Effector CD4-positive, alpha-beta T cell (primary cell): ENCODE measurements around the gene CACNA2D4.

Experiments
- DNase-seq: peaks from one replicate; pipeline ENCODE4 v3.0.0-alpha.2; 2020

The CACNA2D4 gene

DNA sequence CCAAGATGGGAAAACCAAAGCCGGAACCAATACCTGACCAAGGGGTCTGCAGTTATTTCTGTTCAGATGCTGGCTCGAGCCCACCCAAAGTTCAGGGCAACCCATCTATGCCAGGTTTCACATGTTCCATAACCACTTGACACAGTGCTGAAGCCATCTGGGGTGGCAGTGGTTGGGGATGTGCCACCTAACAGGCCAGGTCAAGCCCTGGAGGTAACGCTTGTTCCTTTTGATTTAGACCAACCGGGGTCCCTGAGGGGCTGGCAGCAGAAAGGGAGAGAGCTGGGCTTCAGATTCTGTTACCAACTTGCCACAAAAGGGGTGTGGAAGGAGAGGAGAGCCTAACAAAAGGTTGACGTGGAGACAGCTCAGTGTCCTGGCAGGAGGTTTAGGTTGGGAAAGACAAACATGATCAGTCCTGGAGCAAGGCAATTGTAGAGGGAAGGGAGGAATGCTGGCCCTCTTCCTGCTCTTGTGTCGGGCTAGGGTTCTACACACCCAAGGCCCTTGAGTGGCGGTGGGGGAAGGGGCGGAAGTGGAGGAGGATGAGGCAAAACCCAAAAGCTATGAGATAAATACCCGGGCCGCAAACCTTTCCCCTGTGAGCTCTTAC, 31.9 kb downstream of the CACNA2D4 start:
- DNase-seq: no peak

DNA sequence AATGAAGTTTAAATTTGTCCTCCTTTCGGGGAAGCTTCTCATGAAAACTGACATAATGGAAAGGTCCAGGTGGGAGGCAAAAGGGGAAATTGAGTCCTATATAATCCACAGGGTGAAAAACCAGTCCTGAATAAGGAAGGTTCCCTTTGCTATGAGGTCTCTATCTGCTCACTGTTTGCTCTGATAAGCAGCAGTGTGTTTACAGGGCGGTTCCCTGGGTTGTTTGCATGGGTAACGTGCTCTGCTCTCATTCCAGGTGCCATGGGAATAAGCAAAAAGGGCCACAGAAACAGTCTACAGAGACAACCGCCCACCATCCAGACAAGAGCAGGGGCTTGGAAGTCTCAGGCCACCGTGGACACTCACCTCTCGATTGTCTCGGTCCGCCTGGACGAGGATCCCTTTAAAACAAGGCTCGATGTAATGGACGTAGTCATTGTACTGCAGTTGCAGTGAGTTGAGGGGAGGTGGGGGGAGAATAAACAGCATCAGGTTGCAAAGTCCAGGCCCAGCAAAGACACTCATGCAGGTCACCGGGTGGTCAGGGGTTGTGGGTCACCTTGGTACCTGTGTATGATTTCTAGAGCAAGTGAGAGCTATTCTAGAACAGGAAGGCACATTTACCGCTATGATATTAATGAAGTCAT, 32.7 kb downstream of the CACNA2D4 start:
- DNase-seq: no peak

DNA sequence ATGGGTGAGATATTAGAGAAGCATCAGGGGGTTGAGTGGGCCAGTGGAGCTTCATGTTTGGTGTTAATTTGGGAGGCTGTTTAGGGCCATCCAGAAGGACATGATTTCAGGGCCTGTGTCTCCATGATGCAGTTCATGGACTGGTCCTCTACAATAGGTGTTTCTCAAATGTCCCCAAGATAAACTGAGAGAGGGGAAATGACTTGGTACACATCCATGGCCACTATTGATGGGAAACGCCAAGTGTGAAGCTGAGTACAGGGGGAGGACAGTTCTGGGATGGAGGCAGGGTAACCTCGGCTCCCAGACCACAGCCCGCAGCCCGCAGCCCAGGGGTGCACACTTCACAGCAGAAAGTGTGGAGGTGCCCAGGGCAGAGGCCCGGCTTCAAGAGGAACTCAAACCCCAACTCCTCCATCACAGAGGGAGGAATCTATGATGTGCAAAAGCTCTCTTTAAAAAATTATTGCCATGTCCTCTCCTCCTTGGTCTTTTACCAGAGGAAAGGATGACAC, 33.3 kb downstream of the CACNA2D4 start:
- DNase-seq: no peak

DNA sequence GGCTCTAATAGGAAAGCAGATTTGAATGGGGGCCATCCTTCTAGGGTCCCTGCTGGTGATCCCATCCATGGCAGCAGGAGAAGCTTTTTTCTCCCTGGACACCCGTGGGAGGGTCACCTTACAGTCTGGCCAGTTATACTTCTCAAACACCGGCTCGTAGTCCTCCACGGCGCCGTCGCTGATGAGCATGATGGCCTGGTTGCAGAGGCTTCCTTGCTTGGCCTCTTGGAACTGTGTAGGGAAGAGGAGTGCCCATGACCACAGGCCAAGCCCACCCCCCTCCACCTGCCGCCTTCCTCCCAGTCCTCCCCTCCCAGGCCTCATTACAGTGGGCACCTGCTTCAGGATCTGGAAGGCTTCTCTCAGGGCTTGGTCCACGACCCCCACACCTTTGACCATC, 33.8 kb downstream of the CACNA2D4 start:
- DNase-seq: no peak

DNA sequence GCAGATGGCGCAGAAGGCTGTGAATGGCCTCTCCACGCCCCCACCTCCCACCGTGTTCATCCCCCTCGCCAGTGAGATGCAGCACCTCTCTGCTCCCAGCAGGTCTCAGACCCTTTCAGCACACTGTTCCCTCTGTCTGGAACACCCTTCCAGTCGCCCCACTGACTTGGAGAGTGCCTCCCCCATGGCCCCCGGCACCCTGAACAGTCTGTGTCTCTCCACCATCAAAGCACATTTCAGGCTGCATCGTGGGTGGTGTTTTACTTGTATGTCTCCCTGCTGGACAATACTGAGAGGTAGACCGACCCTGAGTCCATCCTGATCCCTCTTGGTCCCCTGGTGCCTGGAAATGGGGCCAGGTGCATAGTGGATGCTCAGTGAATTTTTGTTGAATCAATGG, 34.9 kb downstream of the CACNA2D4 start:
- no peak for DNase-seq

DNA sequence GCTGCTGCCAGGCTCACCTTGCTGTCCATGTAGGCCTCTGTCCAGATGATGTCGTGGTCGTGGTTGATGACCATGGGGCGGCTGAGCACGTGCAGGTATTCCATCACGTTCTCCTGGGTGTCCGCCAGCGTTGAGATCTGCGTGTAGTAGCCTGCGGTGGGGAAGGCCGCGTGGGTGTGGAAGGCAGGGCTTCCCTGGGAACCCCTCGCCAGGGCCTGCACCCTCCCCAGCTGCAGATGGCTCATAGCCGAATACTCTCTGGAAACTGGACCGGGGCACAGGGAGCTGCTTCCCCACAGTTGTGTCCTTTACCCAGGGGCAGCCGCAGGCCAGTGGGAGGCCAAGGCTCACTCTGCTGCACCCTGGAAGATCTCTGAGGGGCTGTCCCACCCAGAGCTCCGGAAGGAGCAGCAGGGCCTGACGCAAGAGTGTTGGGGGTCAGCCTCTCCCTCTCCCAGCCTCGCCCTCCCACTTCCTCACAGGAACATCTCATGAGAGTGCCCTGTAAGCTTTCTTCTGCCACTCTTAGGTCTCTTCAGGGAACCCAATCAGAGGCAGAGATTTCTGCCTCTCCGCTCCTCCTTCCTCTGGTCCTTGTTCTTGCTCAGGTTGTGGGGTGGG, 35.5 kb downstream of the CACNA2D4 start:
- DNase-seq: no peak

DNA sequence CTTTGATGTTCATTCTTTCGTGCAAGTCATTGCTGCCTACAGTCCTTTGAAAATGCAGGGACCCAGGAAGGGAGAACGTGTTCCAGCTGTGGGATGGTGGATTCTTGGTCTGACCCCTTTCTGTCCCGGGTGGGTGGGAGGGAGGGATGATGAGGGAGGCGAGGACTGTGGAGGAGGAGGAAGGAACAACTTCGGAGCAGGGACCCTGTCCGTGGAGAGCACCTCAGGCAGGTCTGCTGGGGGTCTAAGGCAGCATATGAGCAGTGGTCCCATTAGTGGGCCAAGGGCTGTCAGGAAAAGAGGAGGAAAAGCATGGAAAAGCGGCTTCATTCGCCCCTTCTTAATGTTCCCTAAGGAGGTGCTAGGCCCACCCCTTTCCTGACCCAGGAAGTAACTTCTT, 36.0 kb downstream of the CACNA2D4 start:
- no peak for DNase-seq

DNA sequence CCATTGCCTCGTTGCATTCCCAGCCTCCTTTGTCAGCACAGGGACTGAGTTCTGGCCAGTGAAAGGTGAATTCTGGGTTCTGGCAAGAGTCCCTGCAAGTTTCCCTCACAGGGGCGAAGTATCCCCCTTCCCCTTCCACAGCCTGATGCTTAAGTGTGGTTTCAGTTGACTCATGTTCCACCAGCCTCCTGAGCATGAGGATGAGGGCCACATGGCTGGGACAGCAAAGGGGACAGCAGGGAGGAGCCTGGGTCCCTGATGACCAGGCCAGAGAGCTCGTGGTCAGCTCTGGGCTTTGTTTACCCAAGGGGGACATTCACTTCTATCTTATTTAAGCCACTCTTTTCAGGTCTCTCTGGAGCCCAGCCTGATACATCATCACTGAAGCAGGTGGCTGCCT, 36.5 kb downstream of the CACNA2D4 start:
- DNase-seq: no peak

DNA sequence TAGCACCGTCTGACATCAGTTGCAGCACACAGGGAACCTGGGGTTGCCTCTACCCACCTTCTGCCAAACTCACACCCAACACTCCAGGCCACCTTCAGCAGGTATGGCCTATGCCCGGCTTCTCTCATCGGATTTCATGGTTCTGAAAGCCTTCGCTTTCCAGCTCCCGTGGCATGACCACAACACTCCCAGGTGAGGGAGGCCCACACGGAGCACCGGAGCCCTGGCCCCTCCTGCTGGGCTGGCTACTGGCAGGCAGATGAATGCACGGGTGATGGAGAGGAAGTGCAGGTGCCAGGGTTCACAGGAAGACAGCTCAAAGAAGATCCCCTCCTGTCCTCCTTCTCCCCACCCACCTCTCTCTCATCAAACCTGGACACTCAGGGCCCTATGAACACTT, 37.2 kb downstream of the CACNA2D4 start:
- DNase-seq: no peak

DNA sequence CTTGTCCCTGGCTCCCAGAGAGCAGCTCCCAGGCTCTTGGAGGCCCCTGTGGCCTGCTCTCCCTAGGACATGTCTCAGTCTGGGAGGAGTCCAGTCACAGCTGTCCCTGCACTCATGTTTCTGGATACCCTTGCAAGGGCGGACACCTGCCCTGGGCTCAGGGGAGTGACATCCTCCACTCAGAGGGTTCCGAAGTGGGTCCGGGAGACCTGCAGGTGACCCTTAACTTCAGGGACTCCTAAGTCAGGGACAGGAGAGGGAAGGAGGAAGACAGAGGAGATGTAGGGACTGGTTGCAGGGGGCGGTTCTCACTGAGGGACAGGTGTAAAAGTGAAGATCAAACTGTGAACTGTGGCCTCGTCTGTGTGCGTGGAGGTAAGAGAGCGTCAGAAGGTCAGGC, 37.6 kb downstream of the CACNA2D4 start:
- DNase-seq: no peak

DNA sequence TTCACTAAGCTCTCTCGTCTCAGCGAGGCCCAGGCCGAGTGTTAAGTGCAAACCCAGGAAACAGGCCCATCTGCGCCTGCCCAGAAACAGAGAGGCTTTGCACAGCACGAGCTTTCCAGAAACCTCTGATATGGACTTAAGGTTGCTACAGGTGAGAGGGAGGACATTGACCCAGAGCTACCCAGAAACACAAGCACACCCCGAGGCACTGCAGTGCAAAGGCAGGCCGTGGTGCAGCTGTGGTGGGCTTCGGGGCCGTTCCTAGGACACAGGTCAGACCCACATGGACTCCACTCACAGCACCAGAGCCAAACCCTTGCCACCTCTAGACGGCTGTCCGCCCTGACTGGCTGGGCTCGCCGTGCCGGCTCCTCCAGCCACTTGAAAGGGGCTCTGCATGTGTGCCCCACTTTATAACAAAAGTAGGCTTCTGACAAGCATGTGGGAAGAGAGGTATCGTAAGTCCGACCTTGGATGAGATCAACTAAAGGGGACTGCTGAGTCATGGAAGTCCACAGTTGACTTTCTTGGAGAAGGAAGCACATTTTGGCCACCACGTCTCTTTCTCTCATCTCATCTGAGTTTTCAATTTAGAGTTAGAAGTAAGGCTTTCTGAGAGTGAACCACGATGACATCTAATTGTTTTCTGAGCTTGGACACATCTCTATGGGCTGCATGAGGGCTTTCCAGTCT, 38.2 kb downstream of the CACNA2D4 start:
- DNase-seq: no peak

DNA sequence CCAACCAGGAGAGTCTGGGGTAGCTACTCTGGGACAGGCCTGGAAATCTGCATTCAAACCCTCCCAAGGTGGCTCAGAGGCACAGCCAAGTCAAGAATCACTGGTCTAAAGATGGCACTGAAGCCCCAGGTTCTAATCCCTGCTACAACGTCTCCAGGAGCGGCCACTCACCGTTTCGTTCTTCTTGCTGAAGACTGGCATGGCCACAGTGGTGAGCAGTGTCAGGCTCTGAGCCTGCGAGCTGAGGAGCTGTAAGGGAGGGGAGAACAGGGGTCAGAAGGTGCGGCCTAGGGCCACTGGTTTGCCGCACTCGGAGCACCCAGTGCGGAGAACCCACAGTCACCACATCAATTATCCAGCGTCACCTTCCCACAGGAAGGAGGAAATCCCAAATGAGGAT, 38.8 kb downstream of the CACNA2D4 start:
- DNase-seq: no peak

DNA sequence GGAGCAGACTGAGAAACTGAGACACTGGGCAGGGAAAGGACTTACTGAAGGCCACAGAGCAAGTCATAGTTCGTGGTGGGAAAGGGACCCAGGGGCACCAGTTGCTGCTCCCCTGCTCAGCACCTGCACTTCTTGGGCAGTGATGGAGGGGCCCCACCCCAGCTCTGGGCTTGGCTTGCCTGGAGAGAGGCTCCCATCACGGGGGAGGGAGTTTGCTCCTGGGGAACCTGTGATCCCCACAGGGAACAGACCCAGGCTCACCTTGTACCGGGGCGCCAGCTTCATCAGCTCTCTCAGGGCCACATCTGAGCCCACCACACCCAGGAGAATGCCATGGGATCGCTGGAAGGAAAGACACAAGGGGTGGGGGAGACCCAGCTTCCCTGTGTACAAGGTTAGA, 39.8 kb downstream of the CACNA2D4 start:
- DNase-seq: no peak

DNA sequence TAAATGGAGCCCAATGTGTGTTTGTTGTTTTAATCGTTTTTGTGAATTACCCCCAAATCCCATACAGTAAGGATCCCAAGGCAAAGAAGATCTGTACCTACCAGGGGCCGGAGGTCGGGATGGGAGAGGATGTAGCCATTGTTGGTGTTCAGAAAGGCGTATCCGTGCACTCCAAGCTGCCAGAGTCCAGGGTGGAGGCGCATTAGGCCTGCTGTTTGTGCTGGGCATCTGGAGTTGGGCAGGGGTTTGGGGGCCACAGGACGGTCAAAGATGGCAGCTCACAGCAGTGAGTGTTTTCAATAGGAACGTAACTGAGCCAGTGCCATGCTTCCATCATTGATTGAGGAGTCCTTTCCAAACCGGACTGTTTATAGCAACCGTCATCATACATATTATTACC, 40.2 kb downstream of the CACNA2D4 start:
- no peak for DNase-seq

DNA sequence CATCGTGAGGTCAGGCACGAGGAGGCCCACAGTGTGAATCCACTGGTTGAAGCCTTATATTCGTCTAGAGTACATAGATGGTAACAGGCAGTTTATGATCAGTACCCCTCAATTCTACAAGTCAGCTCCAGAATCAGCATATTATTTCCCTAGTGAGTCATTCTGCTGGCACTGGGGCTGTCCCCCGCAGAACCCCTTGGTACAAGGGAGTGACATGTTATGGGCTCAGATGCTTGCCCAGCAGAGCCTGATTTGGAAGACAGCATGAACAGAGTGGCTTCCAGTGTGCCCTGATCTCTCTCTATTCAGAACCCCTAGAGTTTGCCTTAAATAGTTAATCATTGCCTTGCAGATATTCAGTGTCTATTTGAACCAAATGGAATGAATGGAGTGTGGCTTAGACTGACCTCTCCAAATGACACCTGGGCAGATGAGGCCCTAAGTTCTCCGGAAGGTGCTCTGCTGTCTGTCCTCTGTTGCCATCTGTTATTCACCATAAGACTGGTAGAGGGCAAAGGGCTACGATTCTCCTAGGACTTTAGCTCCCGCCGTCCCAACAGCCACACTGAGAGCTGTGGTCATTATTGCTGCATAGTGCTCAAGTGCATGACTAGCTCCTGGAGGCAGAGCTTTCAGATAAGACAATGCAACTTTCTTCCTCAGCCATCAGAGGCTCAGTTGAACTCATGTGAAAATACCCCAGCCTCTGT, 41.1 kb downstream of the CACNA2D4 start:
- no peak for DNase-seq

DNA sequence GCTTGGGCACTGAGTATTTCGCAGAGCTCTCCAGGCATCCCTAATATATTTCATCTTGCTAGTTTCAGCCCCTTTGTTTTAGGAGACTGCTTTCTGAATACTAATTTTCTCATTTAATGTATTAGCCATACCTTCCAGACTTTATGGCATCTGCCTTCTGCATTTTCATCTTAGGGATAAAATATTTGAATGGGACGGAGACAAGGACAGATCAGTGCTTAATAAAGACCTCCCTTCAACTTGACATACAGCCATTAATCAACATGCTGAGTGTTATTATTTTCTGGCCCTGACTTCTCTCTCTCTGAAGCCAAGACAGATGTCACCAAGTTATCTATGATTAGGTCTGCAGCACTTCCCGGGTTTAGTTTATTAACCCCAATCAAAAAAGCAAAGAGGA, 42.4 kb downstream of the CACNA2D4 start:
- DNase-seq: no peak

DNA sequence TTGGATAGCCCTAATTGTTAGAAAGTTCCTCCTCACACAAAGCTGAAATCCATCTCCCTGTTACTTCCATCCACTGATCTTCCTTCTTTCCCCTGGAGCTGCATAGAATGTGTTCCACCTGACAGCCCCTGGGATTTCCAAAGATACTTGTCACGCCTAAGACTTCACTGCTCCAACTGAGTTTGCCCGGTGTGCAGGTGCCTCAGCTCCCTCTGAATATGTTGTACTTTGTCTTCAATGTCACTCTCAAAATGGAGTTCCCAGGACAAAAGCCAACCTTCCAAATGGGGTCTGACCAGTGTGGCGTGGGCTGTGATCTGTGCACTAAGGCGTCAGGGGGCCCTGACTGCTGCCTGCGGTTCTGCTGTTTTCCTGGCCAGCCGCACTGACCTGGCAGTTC, 42.8 kb downstream of the CACNA2D4 start:
- no peak for DNase-seq

DNA sequence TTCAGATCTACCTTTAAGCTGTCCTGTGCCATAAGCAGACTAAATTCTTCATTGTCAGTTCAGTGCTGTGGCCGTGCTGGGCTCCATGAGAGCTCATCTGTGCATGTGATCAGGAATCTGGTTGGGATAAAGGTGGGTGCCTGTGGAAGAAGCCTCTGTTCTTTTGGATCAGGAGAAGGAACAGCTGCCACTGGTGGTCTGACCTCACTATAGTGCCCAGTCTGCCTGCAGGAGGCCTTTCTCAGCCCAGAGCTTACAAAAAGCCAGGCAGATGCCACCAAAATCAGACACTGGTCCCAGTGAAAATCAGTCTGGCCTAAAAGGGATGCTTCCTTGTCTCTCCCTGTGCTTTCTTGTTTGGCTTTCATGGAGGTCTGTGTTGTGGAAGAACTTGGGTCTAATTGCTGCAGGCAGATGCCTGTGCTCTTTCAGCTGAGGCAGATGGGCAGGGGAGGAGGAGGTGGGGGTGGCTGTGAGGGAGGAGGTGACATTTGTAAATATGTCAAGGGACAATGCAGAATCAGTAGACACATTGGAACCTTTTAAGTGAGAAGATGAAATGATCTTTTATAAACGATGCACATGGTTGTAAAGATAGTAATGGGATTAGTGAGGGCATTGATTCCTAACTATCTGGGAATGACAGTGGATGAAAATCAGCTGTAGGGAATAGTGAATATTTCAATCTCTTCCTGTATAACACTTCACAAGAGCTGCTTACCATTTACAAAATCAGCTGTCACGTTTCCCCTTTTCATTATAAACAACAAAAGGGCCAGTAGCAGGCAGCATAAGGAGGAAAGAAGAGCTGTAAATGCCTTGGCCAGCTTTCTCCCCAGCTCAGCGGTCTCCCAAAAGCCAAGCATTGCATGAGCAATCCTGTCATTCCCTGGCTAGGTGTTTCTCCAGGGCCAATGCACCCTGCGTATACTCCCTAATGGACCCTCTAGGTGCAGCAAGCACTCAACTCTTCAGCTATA, 44.6 kb downstream of the CACNA2D4 start:
- DNase-seq: no peak

DNA sequence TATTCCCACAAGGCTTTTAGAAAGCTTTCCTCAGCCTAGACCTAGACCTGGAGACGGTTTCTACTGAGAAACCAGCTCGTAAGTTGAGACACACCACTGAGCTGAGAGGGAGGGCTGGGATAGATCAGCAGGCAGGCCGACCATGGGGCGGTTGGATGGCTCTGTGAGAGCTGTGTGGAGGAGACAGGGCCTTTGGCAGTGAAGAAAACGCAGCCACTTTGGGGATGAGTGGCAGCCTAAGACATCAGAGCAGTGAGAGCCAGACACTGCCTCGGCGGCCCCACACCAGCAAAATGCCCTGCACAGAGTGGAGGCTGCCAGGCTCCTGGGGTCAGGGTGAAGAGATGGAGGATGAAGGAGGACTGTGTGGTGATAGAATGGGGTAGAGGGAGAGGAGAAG, 46.0 kb downstream of the CACNA2D4 start:
- no peak for DNase-seq

DNA sequence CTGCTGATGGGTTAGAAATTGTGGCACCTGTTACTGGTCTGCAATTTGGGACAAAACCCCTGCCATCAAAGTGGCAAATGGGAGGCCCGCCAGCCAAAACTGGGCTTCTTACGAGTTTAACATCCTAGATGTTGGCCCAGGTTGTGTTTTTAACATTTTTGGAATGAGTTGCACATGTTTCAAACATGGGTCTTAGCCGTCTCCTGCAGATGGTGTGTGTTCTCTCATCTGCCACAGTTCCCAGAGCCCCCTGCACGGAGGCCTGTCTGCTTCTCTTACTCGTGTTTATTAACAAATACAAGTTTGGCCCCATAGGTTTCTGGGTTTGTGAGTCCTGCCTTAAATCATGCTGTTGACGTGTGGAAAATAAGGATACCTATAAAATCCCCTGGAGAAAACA, 46.5 kb downstream of the CACNA2D4 start:
- DNase-seq: no peak

DNA sequence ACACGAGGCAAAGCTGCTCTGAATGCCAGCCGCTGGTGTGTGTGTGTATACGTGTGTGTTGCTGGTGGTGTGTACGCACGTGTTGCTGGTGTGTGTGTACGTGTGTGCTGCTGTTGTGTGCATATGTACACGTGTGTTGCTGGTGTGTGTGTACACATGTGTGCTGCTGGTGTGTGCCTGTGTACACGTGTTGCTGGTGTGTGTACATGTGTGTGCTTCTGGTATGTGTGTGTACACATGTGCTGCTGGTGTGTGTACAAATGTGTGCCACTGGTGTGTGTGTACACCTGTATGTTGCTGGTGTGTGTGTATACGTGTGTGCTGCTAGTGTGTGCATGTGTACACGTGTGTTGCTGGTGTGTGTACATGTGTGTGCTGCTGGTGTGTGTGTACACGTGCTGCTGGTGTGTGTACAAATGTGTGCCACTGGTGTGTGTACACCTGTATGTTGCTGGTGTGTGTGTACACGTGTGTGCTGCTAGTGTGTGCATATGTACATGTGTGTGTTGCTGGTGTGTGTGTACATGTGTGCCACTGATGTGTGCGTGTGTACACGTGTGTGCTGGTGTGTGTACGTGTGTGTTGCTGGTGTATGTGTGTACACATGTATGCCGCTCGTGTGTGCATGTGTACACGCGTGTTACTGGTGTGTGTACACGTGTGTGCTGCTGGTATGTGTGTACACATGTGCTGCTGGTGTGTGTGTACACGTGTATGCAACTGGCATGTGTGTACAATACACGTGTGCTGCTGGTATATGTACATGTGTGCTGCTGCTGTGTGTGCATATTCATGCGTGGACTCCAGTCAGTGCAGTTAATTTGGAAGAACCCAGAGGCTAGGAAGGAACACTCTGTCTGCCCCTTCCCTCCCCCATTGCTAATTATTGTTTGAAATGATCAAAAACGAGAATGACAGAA, 47.2 kb downstream of the CACNA2D4 start:
- no peak for DNase-seq
